K562 (cell line): ENCODE results near the gene SLC27A2. TPM values are rescaled to one million over a fixed set of nuclear protein-coding genes. Genes with fewer than 3 reads are reported as not detected.
A peak's percentile ranks its signal among the peaks of the same experiment; 100 is the strongest.

Source experiments
- ATAC-seq: fragments of 200-7000 bp; cut with Tn5 transposase; 3 replicates; pipeline ENCODE4 v1.9.1; 2020; ENCODE audit warnings: moderate library complexity
- BruUV-seq: library from RNA; stranded (reverse); fragments of 400-500 nt; replicated peaks from 2 replicates; lab custom pipeline; 2021; lab: Mats Ljungman, UMichigan
- CTCF ChIA-PET: fragments of 300-600 bp; formaldehyde crosslinking; extraction: SDS; loops from one replicate; lab custom pipeline; 2021; ENCODE audit warnings: low intra/inter-chr PET ratio; lab: Yijun Ruan, JAX
- POLR2A ChIA-PET: fragments of 300-600, 350-650 bp; sonication (Branson Sonifier 250); formaldehyde crosslinking; extraction: SDS; loops from one replicate; lab custom pipeline; 2021; ENCODE audit warnings: antibody characterized with exemption, inconsistent platforms; lab: Yijun Ruan, JAX
- DNase-seq, 4 experiments: peaks; one replicate each; pipeline versions ENCODE4 v3.0.0 to v3.0.0-alpha.2; 2011 to 2018; ENCODE audit warnings: low spot score in 3 of 4, mixed read lengths in 3 of 4; ENCODE audit errors: extremely low read depth in 1 of 4
- FAIRE-seq: peaks from 2 replicates; lab custom pipeline; 2011; peaks lifted over from hg19 to GRCh38; lab: Jason Lieb, UNC
- H2AFZ ChIP-seq: 2 replicates; pipeline ENCODE4 v1.6.0; 2011; ENCODE audit warnings: low read depth, low read length, control low read depth, inconsistent platforms
- H3K27ac ChIP-seq: fragments of 200-600 bp; 3 replicates; pipeline ENCODE4 v1.8.0; 2011; ENCODE audit warnings: low read depth, mild to moderate bottlenecking, control low read depth, inconsistent platforms, low read length, moderate library complexity, mixed read lengths; ENCODE audit errors: extremely low read depth
- H3K27me3 ChIP-seq, 2 experiments: fragments of 300-600 bp in 1 of 2; 2 replicates in 1 of 2; 3 replicates in 1 of 2; pipeline versions ENCODE4 v1.6.0 to v1.8.0; 2011; ENCODE audit warnings: inconsistent platforms in 2 of 2, low read length in 2 of 2, mild to moderate bottlenecking in 1 of 2, mixed read lengths in 1 of 2, moderate library complexity in 1 of 2; ENCODE audit not compliant: control insufficient read depth in 2 of 2, insufficient read depth in 2 of 2
- H3K36me3 ChIP-seq: fragments of 300-600 bp; 3 replicates; pipeline ENCODE4 v1.8.0; 2011; ENCODE audit warnings: mild to moderate bottlenecking, low read length, inconsistent platforms; ENCODE audit not compliant: control insufficient read depth, insufficient read depth
- H3K4me1 ChIP-seq, 2 experiments: fragments of 200-600 bp in 1 of 2; replicated peaks in 1 of 2; 2 replicates in 1 of 2; 3 replicates in 1 of 2; pipeline versions ENCODE4 v1.5.1 to v1.8.0; 2011; ENCODE audit warnings: inconsistent platforms in 2 of 2, low read length in 2 of 2, mild to moderate bottlenecking in 1 of 2, mixed read lengths in 1 of 2, moderate library complexity in 1 of 2; ENCODE audit not compliant: control insufficient read depth in 2 of 2, insufficient read depth in 2 of 2
- H3K4me2 ChIP-seq: 2 replicates; pipeline ENCODE4 v1.6.1; 2011; ENCODE audit warnings: low read length, control low read depth, inconsistent platforms, mixed read lengths; ENCODE audit not compliant: insufficient read depth
- H3K4me3 ChIP-seq: fragments of 200-600 bp; sonication (generic), shearing (Covaris generic); 2 replicates; pipeline ENCODE4 v1.5.1; 2016; ENCODE audit warnings: control low read depth, inconsistent platforms
- H3K79me2 ChIP-seq: fragments of 200-600 bp; 3 replicates; pipeline ENCODE4 v1.8.0; 2011; ENCODE audit warnings: low read length, inconsistent platforms; ENCODE audit not compliant: control insufficient read depth, insufficient read depth
- H3K9ac ChIP-seq, 2 experiments: 2 replicates each; pipeline versions ENCODE4 v1.6.0 to v1.6.1; 2011; ENCODE audit warnings: low read depth in 2 of 2, low read length in 2 of 2, control low read depth in 1 of 2, inconsistent platforms in 1 of 2, mild to moderate bottlenecking in 1 of 2, mixed read lengths in 1 of 2; ENCODE audit not compliant: insufficient read depth in 1 of 2
- H3K9me1 ChIP-seq: one replicate; pipeline ENCODE4 v1.6.0; 2011; ENCODE audit warnings: inconsistent platforms, mild to moderate bottlenecking, low read length, moderate library complexity; ENCODE audit not compliant: control insufficient read depth, insufficient read depth
- H3K9me3 ChIP-seq: replicated peaks from 2 replicates; pipeline ENCODE4 v1.5.1; 2011; ENCODE audit warnings: low read depth, low read length, inconsistent platforms; ENCODE audit not compliant: control insufficient read depth, insufficient read depth
- H4K20me1 ChIP-seq: replicated peaks from 2 replicates; pipeline ENCODE4 v1.6.1; 2011; ENCODE audit warnings: low read length, inconsistent platforms, mixed read lengths; ENCODE audit not compliant: control insufficient read depth, insufficient read depth
- ATF4 ChIP-seq: fragments of 450-650 bp; formaldehyde crosslinking; IDR thresholded peaks from 2 replicates; pipeline ENCODE4 v1.4.0; 2022; ENCODE audit warnings: mild to moderate bottlenecking, moderate library complexity
- BCOR ChIP-seq: fragments of 450-650 bp; IDR thresholded peaks from 2 replicates; pipeline ENCODE4 v1.6.1; 2016
- CBX1 ChIP-seq: sonication (generic); IDR thresholded peaks from 2 replicates; pipeline ENCODE4 v1.6.1; 2016; ENCODE audit warnings: antibody characterized with exemption, low read depth, mild to moderate bottlenecking
- CCAR2 ChIP-seq: fragments of 200-400 bp; formaldehyde crosslinking; IDR thresholded peaks from 2 replicates; pipeline ENCODE4 v1.6.1; 2017; ENCODE audit warnings: mild to moderate bottlenecking, low read depth, low read length
- ESRRA ChIP-seq: fragments of 450-650 bp; IDR thresholded peaks from 2 replicates; pipeline ENCODE4 v1.6.1; 2014; ENCODE audit warnings: low read depth, mild to moderate bottlenecking, moderate library complexity, borderline replicate concordance
- GABPB1 ChIP-seq: sonication (generic); formaldehyde crosslinking; IDR thresholded peaks from 2 replicates; pipeline ENCODE4 v1.8.0; 2022; ENCODE audit warnings: mild to moderate bottlenecking, missing genetic modification reagents
- GTF2E2 ChIP-seq: fragments of 200-800 bp; sonication (Bioruptor generic); IDR thresholded peaks from 2 replicates; pipeline ENCODE4 v1.6.1; 2016; ENCODE audit warnings: missing genetic modification characterization, missing compliant biosample characterization
- HDAC2 ChIP-seq: fragments of 450-650 bp; IDR thresholded peaks from 2 replicates; pipeline ENCODE4 v1.6.1; 2016; ENCODE audit warnings: mild to moderate bottlenecking
- KDM1A ChIP-seq, 2 experiments: fragments of 450-650 bp; IDR thresholded peaks; 2 replicates each; pipeline ENCODE4 v1.6.1; 2016; ENCODE audit warnings: mild to moderate bottlenecking in 2 of 2
- MECOM ChIP-seq: fragments of 250-450 bp; sonication (Bioruptor Pico); IDR thresholded peaks from 2 replicates; pipeline ENCODE4 v1.8.0; 2022; ENCODE audit warnings: inconsistent platforms
- MEIS2 ChIP-seq: fragments of 450-650 bp; IDR thresholded peaks from 2 replicates; pipeline ENCODE4 v1.6.1; 2014; ENCODE audit warnings: mild to moderate bottlenecking; ENCODE audit not compliant: partially characterized antibody
- MTA3 ChIP-seq: fragments of 450-650 bp; formaldehyde crosslinking; IDR thresholded peaks from 2 replicates; pipeline ENCODE4 v1.6.1; 2017; ENCODE audit warnings: mild to moderate bottlenecking, borderline replicate concordance
- MYBL2 ChIP-seq, 2 experiments: fragments of 450-650 bp in 1 of 2; sonication (generic) in 1 of 2; formaldehyde crosslinking in 1 of 2; IDR thresholded peaks; 2 replicates each; pipeline versions ENCODE4 v1.6.1 to v1.8.1; 2017 to 2022; ENCODE audit warnings: borderline replicate concordance in 1 of 2, inconsistent platforms in 1 of 2, low read depth in 1 of 2, mild to moderate bottlenecking in 1 of 2, missing genetic modification reagents in 1 of 2, moderate library complexity in 1 of 2
- RBM25 ChIP-seq: fragments of 200-400 bp; formaldehyde crosslinking; IDR thresholded peaks from 2 replicates; pipeline ENCODE4 v1.6.1; 2018; ENCODE audit warnings: low read length, low read depth, moderate library complexity; ENCODE audit not compliant: severe bottlenecking
- SETDB1 ChIP-seq: IDR thresholded peaks from one replicate; pipeline ENCODE4 v1.6.1; 2012; ENCODE audit warnings: low read length, control low read depth, inconsistent platforms
- in situ Hi-C: fragments of 300-500 bp; cut with MboI; formaldehyde crosslinking; loops from 4 replicates; pipeline ENCODE4 v1.15.0; 2018; ENCODE audit warnings: inconsistent platforms, mixed read lengths
- intact Hi-C: fragments of 100-400 bp; cut with micrococcal nuclease; formaldehyde crosslinking; loops from 2 replicates; pipeline ENCODE4 v1.14.2; 2022
- polyA plus RNA-seq, 8 experiments: library from polyadenylated mRNA; depleted of rRNA in 4 of 8; stranded (reverse) in 5 of 8; unstranded in 3 of 8; fragments of >200 nt; fragmentation: Nextera tagmentation in 2 of 8; fragmentation: Illumina TruSeq in 1 of 8; extraction: Ambion mirVana in 2 of 8; extraction: Trizol in 1 of 8; gene quantifications; 2 replicates each; pipeline versions ENCODE4 v1.2.1 to v1.2.3, GENCODE V29; 2011 to 2014; ENCODE audit warnings: inconsistent platforms in 1 of 8, missing spikeins in 1 of 8
- total RNA-seq, 7 experiments: library from RNA; depleted of rRNA in 6 of 7; stranded (reverse); fragments of >200 nt in 6 of 7; fragmentation: Illumina TruSeq in 2 of 7; extraction: Trizol in 2 of 7; gene quantifications; 2 replicates each; pipeline versions ENCODE4 v1.2.1 to v1.2.3, GENCODE V29; 2011 to 2021; ENCODE audit warnings: low replicate concordance in 1 of 7
- TF ChIP-seq, protein P1 (sequence below), 2 experiments: fragments of 450-650 bp in 1 of 2; IDR thresholded peaks; 2 replicates each; pipeline ENCODE4 v1.6.1; 2011 to 2017; ENCODE audit warnings: low read depth in 2 of 2, antibody characterized with exemption in 1 of 2, borderline replicate concordance in 1 of 2, low read length in 1 of 2, mild to moderate bottlenecking in 1 of 2, mixed read lengths in 1 of 2; ENCODE audit not compliant: control insufficient read depth in 1 of 2
- TF ChIP-seq, protein P2 (sequence below): fragments of 450-650 bp; IDR thresholded peaks from 2 replicates; pipeline ENCODE4 v1.6.1; 2016; ENCODE audit warnings: borderline replicate concordance

Gene SLC27A2
- total and polyA plus RNA-seq, 9 of the 15 experiments (the other 6 are each of a cell fraction or from before 2014, with no cell fraction given), result 4.9 to 38.0 (median 22.7) TPM

- DNase-seq, result no peak
- POLR2A ChIA-PET, result interaction anchor here (0.8 to 1.5 kb wide), 4 partner anchors 8 to 43 kb away, joined by 3 to 6 read pairs (median 3); no protein-coding TSS in a partner anchor
- no peak overlapping the region for H3K4me2 ChIP-seq
- H3K27me3 ChIP-seq, result no peaks in the 10 kb centered on the region
- no peak overlapping the region for H3K9ac ChIP-seq
- H4K20me1 ChIP-seq, result no peaks in the 10 kb centered on the region
- H2AFZ ChIP-seq, result no peak overlapping the region
- CTCF ChIA-PET, result no interaction called here
- no peak overlapping the region for H3K4me3 ChIP-seq
- no TSS peak for BruUV-seq
- in situ Hi-C loops, result no loop called here
- H3K79me2 ChIP-seq, result no peaks in the 10 kb centered on the region
- no peak overlapping the region for H3K27ac ChIP-seq
- no peaks in the 10 kb centered on the region for H3K9me1 ChIP-seq
- H3K9me3 ChIP-seq, result no peaks in the 10 kb centered on the region
- intact Hi-C loops, result loop anchor here (5.0 kb wide), 1 partner anchor 599 kb away; no protein-coding TSS in a partner anchor
- peaks cover 23% of the 10 kb centered on the region; the same call in 2 of the 3 replicates for H3K36me3 ChIP-seq
- no peak for FAIRE-seq
- no peak for ATAC-seq
- peaks cover 0 to 18% of the 10 kb centered on the region in 2 experiments; a peak in 2 of 5 replicates for H3K4me1 ChIP-seq
- no peak for TF ChIP-seq MECOM (CRISPR knock-in tag)
- no peak for TF ChIP-seq ATF4 (CRISPR knock-in tag)
- no peak for TF ChIP-seq GABPB1 (CRISPR knock-in tag)
- TF ChIP-seq CBX1, result no peak
- TF ChIP-seq, protein P1, sequence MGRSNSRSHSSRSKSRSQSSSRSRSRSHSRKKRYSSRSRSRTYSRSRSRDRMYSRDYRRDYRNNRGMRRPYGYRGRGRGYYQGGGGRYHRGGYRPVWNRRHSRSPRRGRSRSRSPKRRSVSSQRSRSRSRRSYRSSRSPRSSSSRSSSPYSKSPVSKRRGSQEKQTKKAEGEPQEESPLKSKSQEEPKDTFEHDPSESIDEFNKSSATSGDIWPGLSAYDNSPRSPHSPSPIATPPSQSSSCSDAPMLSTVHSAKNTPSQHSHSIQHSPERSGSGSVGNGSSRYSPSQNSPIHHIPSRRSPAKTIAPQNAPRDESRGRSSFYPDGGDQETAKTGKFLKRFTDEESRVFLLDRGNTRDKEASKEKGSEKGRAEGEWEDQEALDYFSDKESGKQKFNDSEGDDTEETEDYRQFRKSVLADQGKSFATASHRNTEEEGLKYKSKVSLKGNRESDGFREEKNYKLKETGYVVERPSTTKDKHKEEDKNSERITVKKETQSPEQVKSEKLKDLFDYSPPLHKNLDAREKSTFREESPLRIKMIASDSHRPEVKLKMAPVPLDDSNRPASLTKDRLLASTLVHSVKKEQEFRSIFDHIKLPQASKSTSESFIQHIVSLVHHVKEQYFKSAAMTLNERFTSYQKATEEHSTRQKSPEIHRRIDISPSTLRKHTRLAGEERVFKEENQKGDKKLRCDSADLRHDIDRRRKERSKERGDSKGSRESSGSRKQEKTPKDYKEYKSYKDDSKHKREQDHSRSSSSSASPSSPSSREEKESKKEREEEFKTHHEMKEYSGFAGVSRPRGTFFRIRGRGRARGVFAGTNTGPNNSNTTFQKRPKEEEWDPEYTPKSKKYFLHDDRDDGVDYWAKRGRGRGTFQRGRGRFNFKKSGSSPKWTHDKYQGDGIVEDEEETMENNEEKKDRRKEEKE (IDR thresholded peaks at IDR 0.05; ENCODE audit: borderline replicate concordance in 1 of 2, control insufficient read depth in 1 of 2, low read depth in 2 of 2, low read length in 1 of 2), result no peak
- 0 out of 2 replicates have a peak, but pooled peaks have one; percentile 47 for TF ChIP-seq HDAC2
- TF ChIP-seq RBM25, result peak; percentile 92
- TF ChIP-seq GTF2E2 (tag), result no peak
- peak in 1 of 2 experiments; percentile 58; a peak in 1 of 4 replicates for TF ChIP-seq KDM1A (IDR thresholded peaks at IDR 0.05)
- no peak for TF ChIP-seq MYBL2 (IDR thresholded peaks at IDR 0.05; ENCODE audit: low read depth)
- TF ChIP-seq MYBL2 (CRISPR knock-in tag; IDR thresholded peaks at IDR 0.05; ENCODE audit: borderline replicate concordance), result no peak
- no peak for TF ChIP-seq MEIS2
- TF ChIP-seq BCOR, result peak; percentile 76; the same call in 1 of the 2 replicates
- no peak for TF ChIP-seq CCAR2
- no peak for TF ChIP-seq SETDB1
- no peak for TF ChIP-seq MTA3
- TF ChIP-seq, protein P2, sequence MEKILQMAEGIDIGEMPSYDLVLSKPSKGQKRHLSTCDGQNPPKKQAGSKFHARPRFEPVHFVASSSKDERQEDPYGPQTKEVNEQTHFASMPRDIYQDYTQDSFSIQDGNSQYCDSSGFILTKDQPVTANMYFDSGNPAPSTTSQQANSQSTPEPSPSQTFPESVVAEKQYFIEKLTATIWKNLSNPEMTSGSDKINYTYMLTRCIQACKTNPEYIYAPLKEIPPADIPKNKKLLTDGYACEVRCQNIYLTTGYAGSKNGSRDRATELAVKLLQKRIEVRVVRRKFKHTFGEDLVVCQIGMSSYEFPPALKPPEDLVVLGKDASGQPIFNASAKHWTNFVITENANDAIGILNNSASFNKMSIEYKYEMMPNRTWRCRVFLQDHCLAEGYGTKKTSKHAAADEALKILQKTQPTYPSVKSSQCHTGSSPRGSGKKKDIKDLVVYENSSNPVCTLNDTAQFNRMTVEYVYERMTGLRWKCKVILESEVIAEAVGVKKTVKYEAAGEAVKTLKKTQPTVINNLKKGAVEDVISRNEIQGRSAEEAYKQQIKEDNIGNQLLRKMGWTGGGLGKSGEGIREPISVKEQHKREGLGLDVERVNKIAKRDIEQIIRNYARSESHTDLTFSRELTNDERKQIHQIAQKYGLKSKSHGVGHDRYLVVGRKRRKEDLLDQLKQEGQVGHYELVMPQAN, result no peak
- TF ChIP-seq ESRRA, result peak; percentile 58; the same call in 1 of the 2 replicates
Measured at GRCh38 chr15:50233192-50233736, 51.3 kb downstream of the SLC27A2 start.
